Skin epidermis (tissue), 12 donors: ENCODE data around the gene TELO2.
A peak's percentile ranks its signal among the peaks of the same experiment; 100 is the strongest.

ENCODE experiments used
- H3K27ac ChIP-seq, 21 experiments: fragments of 200-600 bp; sonication (generic) in 11 of 21; one replicate each; pipeline ENCODE4 v1.5.0; 2020; ENCODE audit warnings: mild to moderate bottlenecking in 3 of 21, inconsistent platforms in 2 of 21, moderate library complexity in 2 of 21
- H3K4me3 ChIP-seq, 7 experiments: fragments of 200-600 bp; sonication (generic) in 2 of 7; one replicate each; pipeline ENCODE4 v1.5.0; 2020; ENCODE audit warnings: inconsistent platforms in 2 of 7, mild to moderate bottlenecking in 2 of 7, moderate library complexity in 1 of 7

The TELO2 gene

GRCh38 chr16:1494711-1495110, 1.6 kb downstream of the TELO2 start:
- Histone ChIP-seq H3K27ac (no peak overlapping the region), H3K4me3 (no peak overlapping the region)

DNA sequence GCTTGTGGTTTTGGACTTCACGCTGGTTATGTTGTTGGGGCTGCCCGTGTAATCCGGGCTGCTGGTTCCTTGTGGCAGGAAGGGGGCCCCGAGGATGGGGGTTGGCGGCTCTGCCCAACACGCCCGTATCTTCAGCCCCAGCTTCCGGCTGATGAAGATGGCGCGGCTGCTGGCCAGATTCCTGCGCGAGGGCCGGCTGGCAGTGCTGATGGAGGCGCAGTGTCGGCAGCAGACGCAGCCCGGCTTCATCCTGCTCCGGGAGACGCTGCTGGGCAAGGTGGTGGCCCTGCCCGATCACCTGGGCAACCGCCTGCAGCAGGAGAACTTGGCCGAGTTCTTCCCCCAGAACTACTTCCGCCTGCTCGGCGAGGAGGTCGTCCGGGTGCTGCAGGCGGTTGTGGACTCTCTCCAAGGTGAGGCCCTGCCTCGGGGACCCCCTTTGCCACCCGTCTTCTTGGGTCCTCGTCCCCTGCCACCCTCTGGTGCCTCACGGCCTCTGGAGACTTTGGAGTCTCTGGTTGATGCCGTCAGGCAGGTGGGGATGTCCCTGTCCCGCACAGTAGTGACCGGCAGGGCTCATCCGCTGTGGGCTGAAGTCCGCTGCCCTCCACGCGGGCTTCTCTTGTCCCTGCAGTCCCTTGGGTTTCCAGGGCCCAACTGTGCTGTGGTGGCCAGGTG, 2.2 kb downstream of the TELO2 start:
- Histone ChIP-seq H3K27ac (no peak overlapping the region), H3K4me3 (no peak overlapping the region)

DNA sequence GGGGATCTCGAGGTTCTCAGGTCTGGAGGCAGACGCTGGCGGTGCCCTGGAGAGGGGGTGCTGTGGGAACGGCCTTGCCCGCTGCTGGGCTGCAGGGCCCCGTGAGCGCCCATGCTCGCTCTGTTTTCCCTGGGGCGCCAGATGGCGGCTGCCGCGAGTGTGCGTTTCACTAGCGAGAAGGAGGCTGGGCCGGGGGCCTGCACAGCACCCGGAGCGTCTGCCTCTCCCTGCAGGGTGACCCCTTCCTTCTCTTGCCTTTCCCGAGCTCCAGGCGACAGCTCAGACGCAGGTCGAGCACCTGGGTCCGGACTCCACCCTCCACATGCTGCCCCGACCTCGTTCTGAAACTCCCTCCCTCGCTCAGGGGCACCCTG, 2.7 kb downstream of the TELO2 start:
- Histone ChIP-seq H3K4me3 (no peak overlapping the region), H3K27ac (no peak overlapping the region)

GRCh38 chr16:1496464-1496863, 3.3 kb downstream of the TELO2 start:
- H3K4me3 ChIP-seq, result no peak overlapping the region
- H3K27ac ChIP-seq, result no peak overlapping the region

DNA sequence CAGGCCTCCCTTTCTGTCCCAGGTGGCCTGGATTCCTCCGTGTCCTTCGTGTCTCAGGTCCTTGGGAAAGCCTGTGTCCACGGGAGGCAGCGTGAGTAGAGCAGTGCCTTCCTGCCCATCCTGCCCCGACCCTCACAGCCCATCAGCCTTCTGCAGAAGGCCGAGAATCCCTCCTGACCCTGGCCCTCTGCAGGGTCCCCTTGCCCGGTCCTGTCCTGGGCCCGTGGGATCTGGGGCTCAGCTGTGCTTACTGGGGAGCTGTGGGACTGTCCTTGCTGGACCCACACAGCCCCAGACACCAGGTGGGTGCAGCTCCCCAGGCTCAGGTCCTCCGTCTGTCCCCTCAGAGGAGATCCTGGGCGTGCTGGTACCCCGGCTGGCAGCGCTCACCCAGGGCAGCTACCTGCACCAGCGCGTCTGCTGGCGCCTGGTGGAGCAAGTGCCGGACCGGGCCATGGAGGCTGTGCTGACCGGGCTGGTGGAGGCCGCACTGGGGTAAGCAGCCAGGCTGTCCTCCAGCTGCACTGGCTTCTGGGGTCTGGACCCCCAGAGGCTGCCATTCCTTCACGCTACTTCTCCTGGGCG, 3.9 kb downstream of the TELO2 start:
- H3K4me3 ChIP-seq, result no peak overlapping the region
- H3K27ac ChIP-seq, result no peak overlapping the region

DNA sequence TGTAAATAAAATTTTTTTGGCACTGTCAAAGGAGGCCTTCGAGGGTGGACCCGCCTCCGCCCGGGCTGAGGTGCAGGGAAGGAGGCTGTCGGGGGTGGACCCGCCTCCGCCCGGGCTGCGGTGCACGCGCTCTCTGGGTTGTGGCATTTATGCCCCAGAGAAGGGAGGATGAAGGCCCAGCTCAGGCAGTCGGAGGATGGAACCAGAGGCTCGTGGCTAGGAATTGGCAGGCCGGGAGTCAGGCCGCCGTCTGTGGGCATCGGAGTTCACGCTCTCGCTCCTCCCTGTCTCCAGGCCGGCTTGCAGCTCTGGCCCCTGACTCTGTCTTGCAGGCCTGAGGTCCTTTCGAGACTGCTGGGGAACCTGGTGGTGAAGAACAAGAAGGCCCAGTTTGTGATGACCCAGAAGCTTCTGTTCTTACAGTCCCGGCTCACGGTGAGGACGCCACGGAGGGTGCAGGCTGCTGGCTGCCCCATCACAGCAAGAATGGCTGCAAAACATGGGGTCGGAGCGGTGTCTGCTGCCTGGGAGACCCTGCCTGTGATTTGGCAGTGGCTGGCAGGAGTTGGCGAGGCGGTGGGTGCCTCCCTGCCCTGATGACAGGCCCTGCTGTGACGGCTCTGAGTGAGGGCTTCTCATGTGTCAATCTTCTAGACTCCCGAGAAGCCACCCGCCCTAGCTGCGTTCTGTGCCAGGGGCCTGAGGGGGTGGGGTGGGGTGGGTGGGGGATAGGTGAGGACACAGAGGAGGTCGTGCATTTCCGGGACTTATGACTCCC, 5.9 kb downstream of the TELO2 start:
- H3K27ac ChIP-seq, result no peak overlapping the region

DNA sequence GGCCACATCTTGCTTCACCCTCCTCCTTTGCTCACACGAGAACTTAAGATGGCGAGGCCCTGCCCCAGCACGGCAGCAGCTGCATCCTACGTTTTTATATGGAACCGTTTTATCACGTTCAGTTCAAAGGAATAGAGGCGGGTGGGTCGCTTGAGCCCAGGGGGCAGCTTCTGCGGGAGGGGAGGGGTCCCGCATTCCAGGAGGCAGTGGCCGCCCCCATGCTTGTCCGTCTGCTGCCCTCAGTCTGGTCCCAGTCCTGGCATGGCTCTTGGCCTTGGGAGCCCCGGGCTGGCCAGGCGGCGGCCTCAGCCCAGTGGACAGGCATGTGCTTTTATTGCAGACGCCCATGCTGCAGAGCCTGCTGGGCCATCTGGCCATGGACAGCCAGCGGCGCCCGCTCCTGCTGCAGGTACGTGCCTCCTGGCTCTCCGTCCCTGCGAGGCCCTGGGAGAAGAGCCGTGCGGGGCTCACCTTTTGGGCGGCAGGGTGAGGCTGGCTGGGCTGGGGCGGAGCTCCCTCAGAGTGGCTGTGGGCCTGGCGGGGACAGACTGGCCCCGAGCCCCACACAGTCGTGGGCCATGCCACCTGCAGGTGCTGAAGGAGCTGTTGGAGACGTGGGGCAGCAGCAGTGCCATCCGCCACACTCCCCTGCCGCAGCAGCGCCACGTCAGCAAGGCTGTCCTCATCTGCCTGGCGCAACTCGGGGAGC, 6.8 kb downstream of the TELO2 start:
- no peak overlapping the region for H3K4me3 ChIP-seq
- H3K27ac ChIP-seq, result no peak overlapping the region

More for the DNA sequence above, 5.9 kb downstream of the TELO2 start:
- no peak overlapping the region for H3K4me3 ChIP-seq

DNA sequence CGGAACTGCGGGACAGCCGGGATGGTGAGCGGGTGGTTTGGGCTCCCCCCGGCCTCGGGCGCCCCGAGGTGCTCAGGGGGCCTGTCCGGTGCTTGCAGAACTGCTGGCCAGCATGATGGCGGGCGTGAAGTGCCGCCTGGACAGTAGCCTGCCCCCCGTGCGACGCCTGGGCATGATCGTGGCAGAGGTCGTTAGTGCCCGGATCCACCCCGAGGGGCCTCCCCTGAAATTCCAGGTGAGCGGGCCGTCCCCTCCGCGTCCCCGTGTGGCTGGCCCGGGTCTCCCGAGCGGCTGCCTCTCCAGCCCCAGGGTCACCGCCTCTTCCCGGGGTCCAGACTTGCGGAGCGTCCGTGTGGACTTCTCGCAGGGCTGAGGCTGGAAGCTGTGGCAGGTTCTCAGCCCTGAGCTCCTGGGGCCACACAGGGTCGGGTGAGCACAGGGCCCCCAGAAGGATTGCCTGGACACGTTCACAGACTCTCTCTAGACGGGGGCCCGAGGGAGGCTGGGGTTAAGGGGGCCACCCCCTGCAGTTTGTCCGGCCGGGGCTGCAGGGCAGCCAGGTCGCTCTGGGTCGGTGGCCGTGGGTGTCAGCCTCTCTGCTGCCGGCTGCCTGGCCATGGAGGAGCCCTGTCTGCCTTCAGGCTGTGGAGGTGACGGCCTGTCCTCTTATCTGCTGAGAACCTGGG, 7.4 kb downstream of the TELO2 start:
- H3K4me3 ChIP-seq, result no peak overlapping the region
- no peak overlapping the region for H3K27ac ChIP-seq

- H3K27ac ChIP-seq, result no peak overlapping the region
- no peak overlapping the region for H3K4me3 ChIP-seq
Observed at GRCh38 chr16:1501630-1502029, 8.5 kb downstream of the TELO2 start.

GRCh38 chr16:1502092-1503004, 9.2 kb downstream of the TELO2 start:
- Histone ChIP-seq H3K27ac (no peak overlapping the region), H3K4me3 (no peak overlapping the region)

- no peak overlapping the region for H3K4me3 ChIP-seq
Observed at GRCh38 chr16:1503110-1503955, 10.2 kb downstream of the TELO2 start.

DNA sequence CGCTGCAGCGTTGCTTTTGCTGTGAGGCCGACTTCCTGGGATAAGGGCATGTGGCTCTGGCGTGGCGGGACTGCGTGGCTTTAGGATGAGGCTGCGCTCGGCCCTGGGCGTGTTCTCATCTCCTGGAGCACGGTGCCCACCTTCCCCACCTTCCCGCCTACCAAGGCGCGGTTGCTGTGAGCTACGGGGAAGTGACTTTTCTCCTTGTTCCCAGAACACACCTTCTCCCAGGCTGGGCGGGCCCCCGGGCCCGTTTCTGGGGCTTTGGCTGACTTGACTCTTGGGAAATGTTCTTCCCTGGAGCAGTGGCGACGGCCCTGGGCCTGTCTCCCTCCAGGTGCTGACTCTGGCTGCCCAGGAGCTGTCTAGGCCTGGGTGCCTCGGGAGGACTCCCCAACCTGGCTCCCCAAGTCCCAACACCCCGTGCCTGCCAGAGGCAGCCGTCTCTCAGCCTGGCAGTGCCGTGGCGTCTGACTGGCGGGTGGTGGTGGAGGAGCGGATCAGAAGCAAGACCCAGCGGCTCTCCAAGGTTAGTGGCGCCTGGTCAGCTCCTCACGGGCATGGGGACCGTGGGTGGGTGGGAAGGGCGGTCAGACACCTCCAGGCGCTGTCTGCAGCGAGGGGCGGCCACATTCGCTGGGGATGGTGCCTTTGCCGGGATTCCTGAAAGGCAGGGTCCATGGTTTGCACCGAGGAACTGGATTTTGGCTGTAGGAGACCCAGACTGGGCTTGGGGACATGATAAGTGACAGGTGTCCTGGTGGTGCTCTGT, 12.1 kb downstream of the TELO2 start:
- Histone ChIP-seq H3K27ac (no peak overlapping the region), H3K4me3 (no peak overlapping the region)

More at GRCh38 chr16:1503110-1503955, 10.2 kb downstream of the TELO2 start:
- H3K27ac ChIP-seq, result no peak overlapping the region

DNA sequence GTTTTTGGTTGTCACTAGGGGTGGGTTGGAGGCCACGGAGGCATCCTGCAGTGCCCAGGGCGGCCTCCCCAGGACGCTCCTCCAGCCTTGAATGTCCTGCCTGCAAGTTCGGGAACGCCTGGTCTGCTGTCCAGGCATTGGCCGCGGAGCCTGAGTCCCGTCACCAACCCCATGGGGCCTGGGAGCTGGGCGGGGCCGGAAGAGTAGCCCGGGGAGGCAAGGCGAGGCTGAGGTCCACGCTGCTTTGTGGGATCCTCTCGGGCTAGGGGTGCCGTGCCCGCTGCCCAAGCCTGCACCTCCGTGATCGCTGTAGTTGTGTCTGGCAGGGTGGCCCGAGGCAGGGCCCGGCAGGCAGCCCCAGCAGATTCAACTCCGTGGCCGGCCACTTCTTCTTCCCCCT, 12.8 kb downstream of the TELO2 start:
- H3K4me3 ChIP-seq, result no peak overlapping the region
- no peak overlapping the region for H3K27ac ChIP-seq

GRCh38 chr16:1506494-1507213, 13.5 kb downstream of the TELO2 start:
- H3K27ac ChIP-seq, result no peak overlapping the region
- no peak overlapping the region for H3K4me3 ChIP-seq

- no peak overlapping the region for H3K4me3 ChIP-seq
- peak overlapping the region in 4 of 21 experiments; percentile 0 to 60 (median 24) for H3K27ac ChIP-seq
Observed at GRCh38 chr16:1508494-1509187, 15.5 kb downstream of the TELO2 start.
